ENCODE results near the gene NPW.

DNA sequence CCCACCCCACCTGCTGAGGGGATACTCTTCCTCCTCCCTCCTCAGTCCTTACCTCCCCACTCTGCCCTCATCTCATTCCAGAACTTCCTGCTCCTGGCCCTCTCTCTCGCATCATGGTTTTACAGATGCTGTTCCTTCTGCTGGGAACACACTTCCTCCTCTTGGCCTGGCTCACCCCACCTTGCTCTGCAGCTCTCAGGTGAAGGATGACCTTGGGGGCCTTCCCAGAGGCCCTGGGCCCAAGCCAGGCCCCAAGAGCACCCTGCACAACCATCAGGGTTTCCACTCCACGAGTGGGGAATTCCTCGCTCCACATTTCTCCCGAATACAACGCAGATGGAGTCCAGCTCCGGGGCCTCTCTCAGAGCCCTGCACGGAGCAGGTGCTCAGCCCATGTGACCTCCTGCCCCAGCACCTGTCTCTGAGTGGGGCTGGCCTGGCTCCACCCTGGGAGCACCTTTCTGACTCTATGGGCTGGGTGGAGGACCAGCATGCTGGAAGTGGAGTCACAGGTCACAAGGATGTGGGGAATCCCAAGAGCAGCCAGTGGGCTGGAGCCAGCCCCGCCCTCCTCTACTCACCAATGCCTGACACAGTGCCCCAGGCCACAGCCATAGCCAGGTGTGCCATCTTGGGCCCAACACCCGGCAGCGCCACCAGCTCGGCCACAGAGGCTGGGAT, 23.5 kb downstream of the NPW start:
- TF ChIP-seq, protein P1, sequence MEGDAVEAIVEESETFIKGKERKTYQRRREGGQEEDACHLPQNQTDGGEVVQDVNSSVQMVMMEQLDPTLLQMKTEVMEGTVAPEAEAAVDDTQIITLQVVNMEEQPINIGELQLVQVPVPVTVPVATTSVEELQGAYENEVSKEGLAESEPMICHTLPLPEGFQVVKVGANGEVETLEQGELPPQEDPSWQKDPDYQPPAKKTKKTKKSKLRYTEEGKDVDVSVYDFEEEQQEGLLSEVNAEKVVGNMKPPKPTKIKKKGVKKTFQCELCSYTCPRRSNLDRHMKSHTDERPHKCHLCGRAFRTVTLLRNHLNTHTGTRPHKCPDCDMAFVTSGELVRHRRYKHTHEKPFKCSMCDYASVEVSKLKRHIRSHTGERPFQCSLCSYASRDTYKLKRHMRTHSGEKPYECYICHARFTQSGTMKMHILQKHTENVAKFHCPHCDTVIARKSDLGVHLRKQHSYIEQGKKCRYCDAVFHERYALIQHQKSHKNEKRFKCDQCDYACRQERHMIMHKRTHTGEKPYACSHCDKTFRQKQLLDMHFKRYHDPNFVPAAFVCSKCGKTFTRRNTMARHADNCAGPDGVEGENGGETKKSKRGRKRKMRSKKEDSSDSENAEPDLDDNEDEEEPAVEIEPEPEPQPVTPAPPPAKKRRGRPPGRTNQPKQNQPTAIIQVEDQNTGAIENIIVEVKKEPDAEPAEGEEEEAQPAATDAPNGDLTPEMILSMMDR (IDR thresholded peaks at IDR 0.05; ENCODE audit: extremely low read depth in 1 of 2, insufficient read depth in 1 of 2, low read depth in 1 of 2, low read length in 2 of 2), result no peak
- TF ChIP-seq, protein P2, sequence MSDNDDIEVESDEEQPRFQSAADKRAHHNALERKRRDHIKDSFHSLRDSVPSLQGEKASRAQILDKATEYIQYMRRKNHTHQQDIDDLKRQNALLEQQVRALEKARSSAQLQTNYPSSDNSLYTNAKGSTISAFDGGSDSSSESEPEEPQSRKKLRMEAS (IDR thresholded peaks at IDR 0.05; ENCODE audit: insufficient read depth, insufficient read length), result no peak
- TF ChIP-seq POLR2A (IDR thresholded peaks at IDR 0.05; ENCODE audit: low read depth, low read length) (no peak), POLR2AphosphoS5 (IDR thresholded peaks at IDR 0.05; ENCODE audit: insufficient read depth, low read depth, low read length) (no peak), EZH2 (IDR thresholded peaks at IDR 0.05; ENCODE audit: borderline replicate concordance, low read depth, low read length, severe bottlenecking) (no peak), JUN (IDR thresholded peaks at IDR 0.05; ENCODE audit: borderline replicate concordance, insufficient read depth, insufficient read length, low read depth) (no peak)
